ENCODE data around the gene FAM107B.

DNA sequence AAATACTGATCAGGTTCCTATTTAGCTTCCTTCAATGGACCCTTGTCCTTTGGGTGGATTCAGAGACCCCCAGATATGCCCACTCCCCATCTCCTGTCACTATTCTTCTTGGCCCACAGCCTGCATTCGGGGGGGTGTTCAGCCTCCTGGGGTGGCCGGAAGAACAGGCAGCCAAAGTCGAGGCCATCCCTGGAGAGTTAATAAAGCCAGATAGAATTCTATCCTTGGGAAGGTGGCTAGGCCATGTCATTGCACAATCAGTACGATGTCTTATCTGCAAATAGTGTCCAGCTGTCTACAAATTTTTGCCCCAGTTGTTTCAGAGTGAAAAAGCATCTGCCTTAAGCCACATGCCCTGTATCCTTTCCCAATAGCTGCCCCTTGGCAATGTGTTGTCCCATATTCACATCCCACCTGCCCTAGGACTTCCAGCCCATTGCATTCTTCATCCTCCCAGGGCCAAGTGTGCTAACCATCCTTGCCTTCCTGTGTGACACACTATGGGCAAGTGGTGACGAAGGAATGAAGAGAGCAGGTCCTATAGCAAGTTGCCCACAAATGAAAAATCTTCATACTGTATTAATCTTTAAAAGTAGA is 9.9 kb upstream of the FAM107B start:
- TF ChIP-seq, protein P1, sequence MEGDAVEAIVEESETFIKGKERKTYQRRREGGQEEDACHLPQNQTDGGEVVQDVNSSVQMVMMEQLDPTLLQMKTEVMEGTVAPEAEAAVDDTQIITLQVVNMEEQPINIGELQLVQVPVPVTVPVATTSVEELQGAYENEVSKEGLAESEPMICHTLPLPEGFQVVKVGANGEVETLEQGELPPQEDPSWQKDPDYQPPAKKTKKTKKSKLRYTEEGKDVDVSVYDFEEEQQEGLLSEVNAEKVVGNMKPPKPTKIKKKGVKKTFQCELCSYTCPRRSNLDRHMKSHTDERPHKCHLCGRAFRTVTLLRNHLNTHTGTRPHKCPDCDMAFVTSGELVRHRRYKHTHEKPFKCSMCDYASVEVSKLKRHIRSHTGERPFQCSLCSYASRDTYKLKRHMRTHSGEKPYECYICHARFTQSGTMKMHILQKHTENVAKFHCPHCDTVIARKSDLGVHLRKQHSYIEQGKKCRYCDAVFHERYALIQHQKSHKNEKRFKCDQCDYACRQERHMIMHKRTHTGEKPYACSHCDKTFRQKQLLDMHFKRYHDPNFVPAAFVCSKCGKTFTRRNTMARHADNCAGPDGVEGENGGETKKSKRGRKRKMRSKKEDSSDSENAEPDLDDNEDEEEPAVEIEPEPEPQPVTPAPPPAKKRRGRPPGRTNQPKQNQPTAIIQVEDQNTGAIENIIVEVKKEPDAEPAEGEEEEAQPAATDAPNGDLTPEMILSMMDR (IDR thresholded peaks at IDR 0.05) = no peak
- TF ChIP-seq POLR2A (IDR thresholded peaks at IDR 0.05) = no peak

Data from uterus (tissue), 2 donors.